Type B pancreatic cell (in vitro differentiated cells): Measurements from ENCODE around the gene SERGEF. TPM values are rescaled to one million over a fixed set of nuclear protein-coding genes. Genes with fewer than 3 reads are reported as not detected.

Source experiments
- DNase-seq: peaks from one replicate; pipeline ENCODE4 v3.0.0; 2021; ENCODE audit warnings: mixed read lengths; ENCODE audit not compliant: unreplicated experiment; ENCODE audit errors: extremely low spot score
- H3K27ac Mint-ChIP-seq: 2 replicates; pipeline ENCODE4 v1.8.0; 2021; ENCODE audit warnings: mild to moderate bottlenecking, mixed read lengths
- H3K27me3 Mint-ChIP-seq: 2 replicates; pipeline ENCODE4 v1.8.0; 2021; ENCODE audit warnings: mixed read lengths
- H3K36me3 Mint-ChIP-seq: 2 replicates; pipeline ENCODE4 v1.8.0; 2021; ENCODE audit warnings: mixed read lengths
- H3K4me1 Mint-ChIP-seq: one replicate; pipeline ENCODE4 v1.8.0; 2021; ENCODE audit warnings: mixed read lengths; ENCODE audit not compliant: unreplicated experiment
- H3K4me3 Mint-ChIP-seq: 2 replicates; pipeline ENCODE4 v1.8.0; 2021; ENCODE audit warnings: mild to moderate bottlenecking, mixed read lengths
- H3K9me3 Mint-ChIP-seq: 2 replicates; pipeline ENCODE4 v1.8.0; 2021; ENCODE audit warnings: mixed read lengths
- total RNA-seq: library from RNA; stranded (reverse); gene quantifications from 2 replicates; pipeline ENCODE4 v1.2.1, GENCODE V29; 2021; ENCODE audit warnings: low replicate concordance
- TF ChIP-seq, protein P1 (sequence below): fragments of 200-600 bp; sonication (generic); conservative IDR thresholded peaks from 2 replicates; pipeline ENCODE4 v1.5.0; 2021; ENCODE audit warnings: antibody characterized with exemption, mild to moderate bottlenecking

SERGEF gene
- total RNA-seq, 1 donor from 2014 or later, result 26.4 TPM

DNA sequence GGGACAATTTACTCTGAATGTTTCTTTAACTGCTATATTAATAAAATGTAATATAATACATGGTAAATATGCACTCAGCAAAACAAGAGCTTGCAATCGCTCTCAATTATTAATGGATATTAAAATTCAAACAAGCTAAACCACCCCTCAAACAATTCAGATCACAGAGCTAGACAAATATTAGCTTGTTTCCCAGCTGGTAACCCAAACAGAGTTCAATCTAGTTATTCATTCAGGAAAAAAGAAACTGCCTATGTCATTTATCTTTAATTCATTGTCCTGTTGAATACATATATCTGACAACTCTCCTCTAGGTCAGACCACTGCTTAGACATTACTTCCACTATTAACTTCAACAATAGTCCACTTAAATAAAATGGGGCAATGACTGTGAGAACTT is 78.7 kb downstream of the SERGEF start:
- Mint-ChIP-seq H3K4me3 (no peak overlapping the region), H3K36me3 (no peaks in the 10 kb centered on the region), H3K9me3 (no peaks in the 10 kb centered on the region), H3K4me1 (peaks cover 2% of the 10 kb centered on the region), H3K27me3 (no peaks in the 10 kb centered on the region), H3K27ac (no peak overlapping the region)
- DNase-seq, result no peak
- TF ChIP-seq, protein P1, sequence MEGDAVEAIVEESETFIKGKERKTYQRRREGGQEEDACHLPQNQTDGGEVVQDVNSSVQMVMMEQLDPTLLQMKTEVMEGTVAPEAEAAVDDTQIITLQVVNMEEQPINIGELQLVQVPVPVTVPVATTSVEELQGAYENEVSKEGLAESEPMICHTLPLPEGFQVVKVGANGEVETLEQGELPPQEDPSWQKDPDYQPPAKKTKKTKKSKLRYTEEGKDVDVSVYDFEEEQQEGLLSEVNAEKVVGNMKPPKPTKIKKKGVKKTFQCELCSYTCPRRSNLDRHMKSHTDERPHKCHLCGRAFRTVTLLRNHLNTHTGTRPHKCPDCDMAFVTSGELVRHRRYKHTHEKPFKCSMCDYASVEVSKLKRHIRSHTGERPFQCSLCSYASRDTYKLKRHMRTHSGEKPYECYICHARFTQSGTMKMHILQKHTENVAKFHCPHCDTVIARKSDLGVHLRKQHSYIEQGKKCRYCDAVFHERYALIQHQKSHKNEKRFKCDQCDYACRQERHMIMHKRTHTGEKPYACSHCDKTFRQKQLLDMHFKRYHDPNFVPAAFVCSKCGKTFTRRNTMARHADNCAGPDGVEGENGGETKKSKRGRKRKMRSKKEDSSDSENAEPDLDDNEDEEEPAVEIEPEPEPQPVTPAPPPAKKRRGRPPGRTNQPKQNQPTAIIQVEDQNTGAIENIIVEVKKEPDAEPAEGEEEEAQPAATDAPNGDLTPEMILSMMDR, result no peak

DNA sequence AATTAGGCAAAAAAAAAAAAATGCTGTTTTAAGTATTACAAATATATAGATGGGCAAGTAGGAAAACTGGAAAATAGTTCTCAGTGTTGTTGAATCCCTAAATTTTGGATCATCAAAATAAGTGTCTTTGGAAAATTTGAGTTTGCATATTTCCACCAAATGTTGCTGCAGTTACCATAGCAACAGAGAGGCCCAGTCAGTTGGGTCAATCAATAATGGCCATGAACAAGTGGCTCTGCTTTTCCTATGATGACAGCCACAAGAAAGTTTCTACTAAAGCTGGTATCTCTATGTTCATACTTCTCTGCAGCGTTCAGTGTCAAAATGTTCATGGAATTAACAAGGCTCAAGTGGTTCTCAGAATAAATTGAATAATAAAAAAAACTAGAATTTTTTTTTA is 79.1 kb downstream of the SERGEF start:
- H3K9me3 Mint-ChIP-seq, result no peaks in the 10 kb centered on the region
- H3K4me1 Mint-ChIP-seq, result peaks cover 4% of the 10 kb centered on the region
- H3K27ac Mint-ChIP-seq, result no peak overlapping the region
- no peaks in the 10 kb centered on the region for H3K27me3 Mint-ChIP-seq
- H3K36me3 Mint-ChIP-seq, result no peaks in the 10 kb centered on the region
- TF ChIP-seq, protein P1, result no peak
- H3K4me3 Mint-ChIP-seq, result no peak overlapping the region
- DNase-seq, result no peak

DNA sequence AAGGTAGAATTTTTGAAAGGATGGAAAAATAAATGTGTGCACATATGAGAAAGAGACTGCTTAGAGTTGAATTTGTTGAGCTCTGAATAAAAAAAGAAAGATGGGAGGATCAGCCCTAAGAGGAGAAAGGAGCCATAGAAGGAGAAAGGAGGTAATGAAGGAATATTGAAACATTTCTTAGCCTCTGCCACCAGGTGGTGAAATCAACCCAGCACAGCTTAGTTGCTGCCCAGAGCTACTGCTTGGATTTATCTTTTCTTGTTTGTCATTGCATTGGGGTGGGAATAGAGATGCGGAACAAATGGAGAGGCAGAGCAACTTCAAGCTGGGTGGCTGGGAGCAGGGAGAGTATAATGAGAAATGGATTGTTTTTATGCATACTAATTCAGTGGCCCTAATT is 80.4 kb downstream of the SERGEF start:
- TF ChIP-seq, protein P1, result peak; percentile 43
- Mint-ChIP-seq H3K9me3 (no peaks in the 10 kb centered on the region), H3K27me3 (no peaks in the 10 kb centered on the region), H3K27ac (no peak overlapping the region), H3K4me3 (no peak overlapping the region), H3K4me1 (peaks cover 10% of the 10 kb centered on the region), H3K36me3 (no peaks in the 10 kb centered on the region)
- no peak for DNase-seq

DNA sequence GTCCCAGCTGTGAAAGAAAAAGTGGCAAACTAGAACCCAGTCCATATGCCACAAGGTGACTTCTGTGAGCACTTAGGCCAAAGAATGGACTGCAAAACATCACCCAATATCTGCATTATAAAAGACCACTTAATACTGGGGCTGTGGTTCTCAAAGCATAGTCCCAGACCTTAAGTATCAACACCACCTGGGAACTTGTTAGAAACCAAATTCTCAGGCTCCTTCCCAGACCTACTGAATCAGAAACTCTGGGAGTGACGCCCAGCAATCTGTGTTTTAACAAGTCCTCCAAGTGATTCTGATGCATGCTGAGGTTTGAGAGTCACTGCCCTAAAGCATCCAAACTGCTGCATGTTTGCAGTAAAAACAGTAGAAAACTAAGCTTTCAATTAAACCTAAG is 81.3 kb downstream of the SERGEF start:
- Mint-ChIP-seq H3K4me1 (peaks cover 16% of the 10 kb centered on the region), H3K27me3 (no peaks in the 10 kb centered on the region), H3K9me3 (no peaks in the 10 kb centered on the region), H3K27ac (no peak overlapping the region), H3K4me3 (no peak overlapping the region), H3K36me3 (no peaks in the 10 kb centered on the region)
- no peak for DNase-seq
- TF ChIP-seq, protein P1, result no peak

DNA sequence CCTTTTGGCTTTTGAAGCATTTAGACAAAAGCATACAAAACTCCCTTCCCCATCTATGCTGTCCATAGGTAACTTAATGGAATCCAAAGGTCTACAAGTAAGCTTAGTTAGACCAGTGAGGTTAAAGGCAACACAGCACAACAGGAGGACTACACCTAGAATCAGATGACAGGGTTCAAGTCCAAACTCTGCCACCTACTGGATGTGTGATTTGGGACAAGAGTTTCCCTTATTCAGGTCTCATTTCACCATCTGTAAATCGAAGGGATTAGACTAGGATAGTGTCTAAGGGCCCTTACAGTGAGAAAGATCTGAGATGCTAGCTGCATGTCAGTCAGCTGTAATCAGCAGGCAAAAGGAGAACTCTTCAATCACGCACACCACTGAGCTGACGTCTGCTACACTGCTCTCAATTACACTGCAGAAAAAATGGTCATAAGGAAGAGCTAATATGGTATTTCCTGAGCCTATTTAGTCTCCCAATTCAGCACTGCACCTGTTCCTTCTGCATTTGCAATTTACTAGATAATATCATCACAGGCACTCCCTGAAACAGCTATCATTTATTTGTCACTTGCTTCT is 82.2 kb downstream of the SERGEF start:
- Mint-ChIP-seq H3K27me3 (no peaks in the 10 kb centered on the region), H3K4me1 (peaks cover 18% of the 10 kb centered on the region), H3K4me3 (no peak overlapping the region), H3K36me3 (no peaks in the 10 kb centered on the region), H3K27ac (no peak overlapping the region), H3K9me3 (no peaks in the 10 kb centered on the region)
- TF ChIP-seq, protein P1, result no peak
- DNase-seq, result no peak

DNA sequence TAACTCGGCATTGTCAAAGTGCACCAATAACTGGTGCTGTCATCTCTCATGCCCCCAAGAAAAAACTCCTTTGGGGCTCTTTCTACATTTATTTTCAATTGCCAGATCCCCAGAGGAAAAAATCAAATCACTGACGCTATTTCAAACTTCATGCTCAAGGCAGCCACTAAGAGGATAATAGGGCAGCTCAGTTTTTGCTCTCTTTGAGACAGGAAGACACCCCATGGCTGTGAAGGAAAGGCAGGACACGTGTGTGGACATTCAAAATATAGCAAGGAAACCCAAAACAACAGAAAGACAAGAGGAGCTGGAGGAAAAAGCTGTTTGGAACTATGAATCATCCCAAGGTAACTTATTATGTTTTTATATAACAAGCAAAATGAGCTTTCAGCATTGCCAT is 83.7 kb downstream of the SERGEF start:
- H3K4me1 Mint-ChIP-seq, result peaks cover 18% of the 10 kb centered on the region
- H3K9me3 Mint-ChIP-seq, result no peaks in the 10 kb centered on the region
- no peaks in the 10 kb centered on the region for H3K36me3 Mint-ChIP-seq
- TF ChIP-seq, protein P1, result no peak
- no peak overlapping the region for H3K27ac Mint-ChIP-seq
- H3K4me3 Mint-ChIP-seq, result no peak overlapping the region
- DNase-seq, result no peak
- H3K27me3 Mint-ChIP-seq, result no peaks in the 10 kb centered on the region
